NCI-H1694 (cell line): ENCODE data around the gene PPP1R17.
A peak's percentile ranks its signal among the peaks of the same experiment; 100 is the strongest.

ENCODE experiments used
- DNase-seq: peaks from one replicate; lab custom pipeline; 2025; lab: John Stamatoyannopoulos, UW

PPP1R17 gene

DNA sequence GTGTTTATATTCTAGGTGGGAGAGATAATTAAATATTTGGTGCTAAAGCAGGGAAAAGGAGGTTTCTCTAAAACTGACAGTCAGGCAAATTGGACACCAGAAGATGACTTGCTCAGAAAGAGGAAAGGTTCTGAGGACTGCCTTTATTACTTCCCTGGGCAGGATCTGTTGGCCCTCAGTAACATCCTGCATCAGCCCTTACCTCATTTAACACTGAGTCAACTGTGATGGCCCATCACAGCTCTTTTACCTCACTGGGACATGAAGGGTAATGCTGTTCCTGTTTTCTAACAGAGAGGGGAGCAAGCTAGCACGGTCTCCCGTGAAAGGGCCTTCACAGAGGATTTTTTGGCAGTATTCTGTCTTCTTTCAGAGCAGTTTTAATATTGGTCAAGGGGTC, 12.0 kb downstream of the PPP1R17 start:
- no peak for DNase-seq

DNA sequence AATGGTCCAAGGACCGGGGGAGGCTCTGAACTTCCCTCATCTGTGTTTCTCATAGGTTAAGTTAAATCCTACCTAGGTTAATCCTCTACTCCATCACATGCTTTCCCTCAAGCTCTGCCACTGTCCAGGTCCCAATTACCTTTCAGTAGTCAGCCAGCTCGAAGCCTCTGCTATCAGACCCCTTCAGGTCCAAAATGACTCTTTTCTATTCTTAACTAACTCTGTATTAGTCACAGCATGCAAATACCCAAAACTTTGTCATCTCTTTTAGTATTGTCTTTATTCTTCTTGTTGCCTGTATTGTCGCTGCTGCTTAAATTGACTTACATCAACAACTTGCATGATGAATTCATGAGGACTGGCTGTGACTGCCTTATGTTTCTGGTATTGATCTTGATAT, 15.3 kb downstream of the PPP1R17 start:
- DNase-seq, result no peak

DNA sequence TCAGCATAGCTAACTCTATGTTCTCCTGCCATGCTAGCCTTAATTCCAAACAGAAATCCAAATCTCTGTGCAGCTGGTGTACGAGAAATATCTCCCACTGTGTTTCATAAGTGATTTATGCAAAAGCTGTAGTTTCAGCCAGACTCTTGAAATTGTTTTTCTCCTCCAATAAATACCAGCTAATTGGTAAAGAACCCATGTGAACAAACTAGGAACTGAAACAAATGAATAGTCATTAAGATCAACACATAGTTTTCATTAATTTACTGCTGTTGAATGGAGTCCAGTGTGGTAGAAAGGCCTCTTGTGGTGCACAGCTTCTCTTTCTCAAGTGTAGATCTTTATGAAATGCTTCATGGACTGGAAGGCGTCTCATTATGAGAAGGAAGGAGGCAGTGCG, 18.4 kb downstream of the PPP1R17 start:
- no peak for DNase-seq

DNA sequence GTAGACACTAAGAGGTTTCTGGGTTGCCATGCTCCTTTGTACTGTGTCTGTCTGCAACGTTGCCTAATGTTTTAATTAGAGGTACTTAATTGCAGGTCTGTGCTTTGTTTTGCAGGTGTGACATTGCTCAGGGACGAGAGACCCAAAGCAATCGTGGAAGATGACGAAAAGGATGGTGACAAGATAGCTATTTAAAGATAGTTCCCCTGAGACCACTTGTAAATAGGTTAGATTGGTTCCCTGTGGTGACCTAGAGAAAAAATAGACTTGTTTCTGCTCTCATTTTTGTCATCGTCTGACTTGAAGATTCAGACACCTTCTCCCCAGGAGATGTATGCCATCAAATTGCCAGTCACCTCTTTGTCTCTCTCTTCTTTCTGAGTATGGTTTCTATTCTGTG, 20.1 kb downstream of the PPP1R17 start:
- no peak for DNase-seq

DNA sequence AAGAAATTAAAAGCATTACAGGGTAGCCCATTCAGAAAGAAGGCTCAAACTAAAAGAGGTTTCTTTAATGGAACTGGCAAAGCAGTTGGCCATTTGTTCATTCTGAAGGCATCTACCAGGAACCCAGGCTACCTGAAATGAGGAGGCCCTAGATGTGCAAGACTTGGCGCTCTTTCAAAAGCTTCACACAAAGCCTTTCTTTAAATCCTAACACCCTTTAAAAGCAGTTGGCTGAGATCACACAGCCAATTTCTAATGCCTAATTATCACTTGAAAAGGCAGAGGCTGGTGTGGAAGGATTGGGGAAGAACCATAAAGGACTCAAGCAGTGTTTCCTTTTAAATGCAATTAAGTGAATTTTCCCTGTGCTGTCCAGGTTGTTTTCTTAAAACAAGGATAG, 23.2 kb downstream of the PPP1R17 start:
- no peak for DNase-seq

DNA sequence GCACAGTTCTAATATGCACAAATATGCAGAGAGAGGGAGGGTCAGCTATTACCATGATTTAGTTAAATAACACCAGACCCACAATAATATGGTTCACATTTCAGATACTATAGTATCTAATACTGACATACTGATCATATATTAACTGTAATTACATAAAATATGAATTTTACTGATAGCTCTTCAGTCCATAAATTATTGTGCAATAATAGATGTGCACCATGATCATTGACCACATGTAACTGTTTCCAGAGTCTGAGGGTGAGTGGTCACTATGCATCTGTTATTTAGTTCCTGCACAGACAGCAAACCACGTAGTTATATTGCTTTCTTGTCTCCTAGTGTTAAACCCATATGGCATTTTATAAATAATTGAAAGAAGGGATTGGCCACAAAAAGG, 29.3 kb downstream of the PPP1R17 start:
- no peak for DNase-seq

GRCh38 chr7:31720366-31720765, 33.4 kb downstream of the PPP1R17 start:
- DNase-seq, result no peak

DNA sequence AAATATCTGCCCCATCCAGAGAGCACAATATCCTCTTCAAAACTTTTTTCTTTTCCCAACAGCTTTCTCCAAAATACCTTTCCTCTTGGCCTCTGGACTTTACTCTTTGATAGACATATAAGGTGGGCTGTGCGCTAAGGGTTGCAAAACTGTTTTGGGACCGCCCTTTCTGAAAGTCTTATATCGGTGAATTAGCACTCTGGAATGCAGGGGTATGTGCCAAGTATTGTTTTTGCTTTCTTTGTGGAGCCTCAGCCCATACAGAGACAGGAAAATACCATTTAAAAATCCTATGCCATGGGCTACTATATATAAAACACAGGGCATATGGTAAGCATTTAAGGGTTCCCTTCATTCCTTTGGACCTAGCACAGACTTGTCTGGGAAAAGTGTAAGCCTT, 37.7 kb downstream of the PPP1R17 start:
- DNase-seq, result no peak

DNA sequence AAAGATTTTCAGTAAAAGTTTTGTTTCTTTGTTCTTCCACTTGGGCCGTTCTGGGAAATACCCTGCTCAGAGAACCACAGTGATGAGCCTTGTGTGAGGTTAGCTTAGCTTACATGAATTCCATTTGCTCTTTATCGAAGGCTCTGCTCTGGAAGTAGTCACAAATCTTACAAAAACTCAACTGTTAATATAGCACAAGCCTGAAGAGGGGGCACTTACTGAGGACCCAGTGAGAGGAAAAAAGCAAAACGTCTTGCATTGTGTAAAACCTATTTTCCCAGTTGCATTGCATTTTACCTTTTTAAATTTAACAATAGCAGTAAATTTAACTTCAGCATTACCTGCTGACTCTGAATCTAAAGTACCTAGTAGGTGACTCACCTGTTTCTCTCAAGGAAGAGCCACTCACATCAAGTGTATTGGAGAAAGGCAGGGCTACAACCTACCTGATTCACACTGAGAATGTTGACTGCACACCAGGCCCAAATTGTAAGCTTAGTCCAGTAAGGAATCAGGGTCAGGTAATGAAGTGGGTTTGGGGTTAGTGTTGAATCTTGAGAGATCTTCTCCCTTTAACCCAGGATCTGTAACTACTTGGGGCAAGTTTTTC, 42.3 kb downstream of the PPP1R17 start:
- no peak for DNase-seq

DNA sequence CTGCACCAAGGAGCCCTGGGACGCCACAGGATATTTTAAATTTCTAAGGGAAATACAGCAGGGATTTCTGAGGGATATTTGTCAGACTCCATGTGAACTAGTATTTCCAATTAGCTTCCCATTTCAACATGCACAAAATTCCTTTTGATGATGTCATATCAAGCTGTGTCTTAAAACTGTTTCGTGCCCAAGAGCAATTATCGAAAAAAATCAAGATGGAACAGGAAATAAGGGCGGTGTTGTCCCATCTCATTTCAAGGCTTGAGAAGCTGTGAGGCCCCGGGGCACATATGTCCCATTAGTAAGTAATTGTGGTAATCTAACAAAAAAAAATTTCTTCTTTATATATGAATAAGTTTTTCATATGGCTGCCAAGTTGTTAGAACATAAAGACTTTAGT, 47.4 kb downstream of the PPP1R17 start:
- DNase-seq, result no peak

DNA sequence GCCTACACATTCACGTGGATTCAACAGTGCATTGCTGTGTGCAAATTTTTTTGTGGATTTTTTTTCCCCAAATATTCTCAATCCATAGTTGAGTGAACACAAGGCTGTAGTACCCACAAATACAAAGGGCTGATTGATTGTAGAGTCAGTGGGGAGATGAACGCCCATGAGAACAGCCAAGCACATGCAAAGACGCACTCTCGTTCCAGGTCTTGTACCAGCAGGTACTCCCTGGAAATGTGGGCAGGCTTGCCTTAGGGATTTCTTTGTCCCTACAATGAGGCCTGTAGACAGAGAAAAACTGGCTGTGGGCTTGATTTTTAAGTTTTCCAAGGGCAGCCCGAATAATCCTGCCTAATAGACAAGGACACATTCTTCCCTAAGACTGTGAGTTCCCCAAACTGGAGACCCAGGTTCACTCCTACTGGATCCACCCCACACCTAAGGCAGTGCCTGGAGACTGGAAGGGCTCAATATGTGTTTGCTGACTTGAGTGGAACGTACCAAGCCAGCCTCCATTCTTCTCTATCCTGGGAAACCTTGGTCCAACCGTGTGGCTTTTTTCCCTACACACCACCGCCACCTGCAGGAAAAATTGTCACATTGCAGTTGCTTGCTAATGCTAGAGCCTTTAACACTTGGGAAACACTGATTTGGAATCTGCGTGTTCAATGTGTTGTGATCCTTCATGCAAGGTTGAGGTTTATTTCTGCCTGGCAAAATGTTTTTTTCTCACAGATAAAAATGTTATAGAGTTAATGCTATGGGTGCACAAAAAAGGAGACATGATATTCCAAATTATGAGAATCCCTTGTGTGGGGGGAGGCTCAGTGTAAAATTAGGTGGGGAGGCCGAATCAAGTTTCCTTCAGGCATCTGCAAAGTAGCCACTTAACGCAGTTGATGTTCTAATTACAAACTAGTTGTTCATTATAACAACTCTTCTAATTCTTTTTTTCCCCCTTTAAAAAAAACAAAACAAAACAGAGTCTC, 49.3 kb downstream of the PPP1R17 start:
- DNase-seq, result peak; percentile 91

GRCh38 chr7:31741852-31742251, 54.8 kb downstream of the PPP1R17 start:
- no peak for DNase-seq

- DNase-seq, result peak; percentile 67
Observed at GRCh38 chr7:31744294-31744874, 57.4 kb downstream of the PPP1R17 start.

GRCh38 chr7:31747553-31747952, 60.5 kb downstream of the PPP1R17 start:
- no peak for DNase-seq

- DNase-seq, result no peak
Observed at GRCh38 chr7:31748084-31748483, 61.1 kb downstream of the PPP1R17 start.

GRCh38 chr7:31751726-31752125, 64.7 kb downstream of the PPP1R17 start:
- DNase-seq, result no peak
